ENCODE results near the gene ACOX1.

Gene ACOX1

GRCh38 chr17:75904749-75905521, 74.0 kb downstream of the ACOX1 start, which contains the start of gene MRPL38:
Gene MRPL38 (minus strand): TSS chr17:75904884. CDS start chr17:75904875, 9 bp downstream.
- POLR2A ChIA-PET: interaction anchor here (1.1 kb wide), 1 partner anchor 101 kb away, joined by 3 read pairs; no protein-coding TSS in a partner anchor
- peaks cover 0 to 31% (median 22%) of the 10 kb centered on the region in 4 experiments for H3K4me1 ChIP-seq (ENCODE audit: control extremely low read depth in 1 of 4, control insufficient read depth in 4 of 4, insufficient read depth in 4 of 4, low read length in 3 of 4)
- no peaks in the 10 kb centered on the region for H3K9me3 ChIP-seq (ENCODE audit: control extremely low read depth in 1 of 5, control insufficient read depth in 4 of 5, insufficient read depth in 2 of 5, low read depth in 1 of 5, low read length in 4 of 5)
- peaks cover 2 to 29% (median 15%) of the 10 kb centered on the region in 4 experiments for H3K36me3 ChIP-seq (ENCODE audit: control insufficient read depth in 4 of 4, insufficient read depth in 4 of 4, low read length in 3 of 4)
- peak; percentile 95 to 98 (median 97) for DNase-seq
- no peaks in the 10 kb centered on the region for H3K27me3 ChIP-seq (replicated peaks in 2 of 5; ENCODE audit: control insufficient read depth in 4 of 5, insufficient read depth in 5 of 5, low read length in 4 of 5)
- peak within 1 kb of the TSS; percentile 71 to 91 (median 87) for H3K4me3 ChIP-seq (ENCODE audit: control insufficient read depth in 1 of 7, extremely low read depth in 1 of 7, insufficient read depth in 4 of 7, low read depth in 2 of 7, low read length in 6 of 7)
- WGBS (ENCODE audit: insufficient coverage): 1% methylated on average over 50 of the region's 69 CpGs
- peak within 1 kb of the TSS; percentile 77 to 80 for H3K27ac ChIP-seq (ENCODE audit: insufficient read depth in 1 of 2, low read depth in 1 of 2, low read length in 2 of 2, poor library complexity in 1 of 2, severe bottlenecking in 2 of 2)
- CTCF ChIA-PET: interaction anchor here (0.6 to 4.2 kb wide), 19 partner anchors 9 to 109 kb away, joined by 3 to 47 read pairs (median 4); partner anchors contain the start of genes CDK3, TRIM47 and TRIM65

GRCh38 chr17:75902406-75902805, 76.6 kb downstream of the ACOX1 start:
- Histone ChIP-seq H3K36me3 (ENCODE audit: control insufficient read depth in 4 of 4, insufficient read depth in 4 of 4, low read length in 3 of 4) (peaks cover 4 to 50% (median 38%) of the 10 kb centered on the region in 4 experiments), H3K27me3 (replicated peaks in 2 of 5; ENCODE audit: control insufficient read depth in 4 of 5, insufficient read depth in 5 of 5, low read length in 4 of 5) (no peaks in the 10 kb centered on the region), H3K9me3 (ENCODE audit: control extremely low read depth in 1 of 5, control insufficient read depth in 4 of 5, insufficient read depth in 2 of 5, low read depth in 1 of 5, low read length in 4 of 5) (no peaks in the 10 kb centered on the region), H3K27ac (ENCODE audit: insufficient read depth in 1 of 2, low read depth in 1 of 2, low read length in 2 of 2, poor library complexity in 1 of 2, severe bottlenecking in 2 of 2) (no peak overlapping the region), H3K4me1 (ENCODE audit: control extremely low read depth in 1 of 4, control insufficient read depth in 4 of 4, insufficient read depth in 4 of 4, low read length in 3 of 4) (peaks cover 0 to 25% (median 18%) of the 10 kb centered on the region in 4 experiments), H3K4me3 (ENCODE audit: control insufficient read depth in 1 of 7, extremely low read depth in 1 of 7, insufficient read depth in 4 of 7, low read depth in 2 of 7, low read length in 6 of 7) (no peak overlapping the region)
- CTCF ChIA-PET: interaction anchor here (1.2 to 1.7 kb wide), 3 partner anchors 23 to 137 kb away, joined by 3 read pairs; partner anchors contain the start of gene GALK1
- no peak for DNase-seq
- POLR2A ChIA-PET: no interaction called here
- 97% methylated on average over 6 of the region's 6 CpGs for WGBS (ENCODE audit: insufficient coverage)

- H3K36me3 ChIP-seq (ENCODE audit: control insufficient read depth in 4 of 4, insufficient read depth in 4 of 4, low read length in 3 of 4): peaks cover 4 to 50% (median 38%) of the 10 kb centered on the region in 4 experiments
- POLR2A ChIA-PET: no interaction called here
Measured at GRCh38 chr17:75901727-75902126, 77.2 kb downstream of the ACOX1 start.

GRCh38 chr17:75900691-75901533, 78.1 kb downstream of the ACOX1 start:
- H3K9me3 ChIP-seq (ENCODE audit: control extremely low read depth in 1 of 5, control insufficient read depth in 4 of 5, insufficient read depth in 2 of 5, low read depth in 1 of 5, low read length in 4 of 5): no peaks in the 10 kb centered on the region
- peak overlapping the region in 1 of 2 experiments; percentile 15 for H3K27ac ChIP-seq (ENCODE audit: insufficient read depth in 1 of 2, low read depth in 1 of 2, low read length in 2 of 2, poor library complexity in 1 of 2, severe bottlenecking in 2 of 2)
- POLR2A ChIA-PET: no interaction called here
- no peak for DNase-seq
- peaks cover 4 to 50% (median 38%) of the 10 kb centered on the region in 4 experiments for H3K36me3 ChIP-seq (ENCODE audit: control insufficient read depth in 4 of 4, insufficient read depth in 4 of 4, low read length in 3 of 4)
- CTCF ChIA-PET: interaction anchor here (0.7 to 1.7 kb wide), 4 partner anchors 16 to 136 kb away, joined by 3 to 5 read pairs (median 3); partner anchors contain the start of genes GALK1 and WBP2
- no peak overlapping the region for H3K4me3 ChIP-seq (ENCODE audit: control insufficient read depth in 1 of 7, extremely low read depth in 1 of 7, insufficient read depth in 4 of 7, low read depth in 2 of 7, low read length in 6 of 7)
- 98% methylated on average over 10 of the region's 13 CpGs for WGBS (ENCODE audit: insufficient coverage)
- peaks cover 0 to 27% (median 20%) of the 10 kb centered on the region in 4 experiments for H3K4me1 ChIP-seq (ENCODE audit: control extremely low read depth in 1 of 4, control insufficient read depth in 4 of 4, insufficient read depth in 4 of 4, low read length in 3 of 4)
- H3K27me3 ChIP-seq (replicated peaks in 2 of 5; ENCODE audit: control insufficient read depth in 4 of 5, insufficient read depth in 5 of 5, low read length in 4 of 5): no peaks in the 10 kb centered on the region

More at GRCh38 chr17:75901727-75902126, 77.2 kb downstream of the ACOX1 start:
- WGBS (ENCODE audit: insufficient coverage): 100% methylated on average over 12 of the region's 18 CpGs
- CTCF ChIA-PET: interaction anchor here (1.2 to 1.7 kb wide), 2 partner anchors 22 to 136 kb away, joined by 3 read pairs; partner anchors contain the start of gene GALK1
- H3K4me3 ChIP-seq (ENCODE audit: control insufficient read depth in 1 of 7, extremely low read depth in 1 of 7, insufficient read depth in 4 of 7, low read depth in 2 of 7, low read length in 6 of 7): no peak overlapping the region
- no peaks in the 10 kb centered on the region for H3K27me3 ChIP-seq (replicated peaks in 2 of 5; ENCODE audit: control insufficient read depth in 4 of 5, insufficient read depth in 5 of 5, low read length in 4 of 5)
- H3K4me1 ChIP-seq (ENCODE audit: control extremely low read depth in 1 of 4, control insufficient read depth in 4 of 4, insufficient read depth in 4 of 4, low read length in 3 of 4): peaks cover 0 to 30% (median 23%) of the 10 kb centered on the region in 4 experiments
- H3K9me3 ChIP-seq (ENCODE audit: control extremely low read depth in 1 of 5, control insufficient read depth in 4 of 5, insufficient read depth in 2 of 5, low read depth in 1 of 5, low read length in 4 of 5): no peaks in the 10 kb centered on the region
- no peak overlapping the region for H3K27ac ChIP-seq (ENCODE audit: insufficient read depth in 1 of 2, low read depth in 1 of 2, low read length in 2 of 2, poor library complexity in 1 of 2, severe bottlenecking in 2 of 2)
- DNase-seq: no peak

GRCh38 chr17:75899767-75900468, 79.0 kb downstream of the ACOX1 start:
- no peak for DNase-seq
- H3K27ac ChIP-seq (ENCODE audit: insufficient read depth in 1 of 2, low read depth in 1 of 2, low read length in 2 of 2, poor library complexity in 1 of 2, severe bottlenecking in 2 of 2): no peak overlapping the region
- WGBS (ENCODE audit: insufficient coverage): over 99% methylated on average over 13 of the region's 23 CpGs
- no peaks in the 10 kb centered on the region for H3K27me3 ChIP-seq (replicated peaks in 2 of 5; ENCODE audit: control insufficient read depth in 4 of 5, insufficient read depth in 5 of 5, low read length in 4 of 5)
- H3K4me1 ChIP-seq (ENCODE audit: control extremely low read depth in 1 of 4, control insufficient read depth in 4 of 4, insufficient read depth in 4 of 4, low read length in 3 of 4): peaks cover 2 to 28% (median 26%) of the 10 kb centered on the region in 4 experiments
- CTCF ChIA-PET: interaction anchor here (0.7 to 15.2 kb wide), 4 partner anchors 15 to 110 kb away, joined by 3 to 173 read pairs (median 4); partner anchors contain the start of genes TRIM47 and WBP2
- no peak overlapping the region for H3K4me3 ChIP-seq (ENCODE audit: control insufficient read depth in 1 of 7, extremely low read depth in 1 of 7, insufficient read depth in 4 of 7, low read depth in 2 of 7, low read length in 6 of 7)
- no peaks in the 10 kb centered on the region for H3K9me3 ChIP-seq (ENCODE audit: control extremely low read depth in 1 of 5, control insufficient read depth in 4 of 5, insufficient read depth in 2 of 5, low read depth in 1 of 5, low read length in 4 of 5)
- POLR2A ChIA-PET: no interaction called here
- H3K36me3 ChIP-seq (ENCODE audit: control insufficient read depth in 4 of 4, insufficient read depth in 4 of 4, low read length in 3 of 4): peaks cover 4 to 50% (median 38%) of the 10 kb centered on the region in 4 experiments

DNA sequence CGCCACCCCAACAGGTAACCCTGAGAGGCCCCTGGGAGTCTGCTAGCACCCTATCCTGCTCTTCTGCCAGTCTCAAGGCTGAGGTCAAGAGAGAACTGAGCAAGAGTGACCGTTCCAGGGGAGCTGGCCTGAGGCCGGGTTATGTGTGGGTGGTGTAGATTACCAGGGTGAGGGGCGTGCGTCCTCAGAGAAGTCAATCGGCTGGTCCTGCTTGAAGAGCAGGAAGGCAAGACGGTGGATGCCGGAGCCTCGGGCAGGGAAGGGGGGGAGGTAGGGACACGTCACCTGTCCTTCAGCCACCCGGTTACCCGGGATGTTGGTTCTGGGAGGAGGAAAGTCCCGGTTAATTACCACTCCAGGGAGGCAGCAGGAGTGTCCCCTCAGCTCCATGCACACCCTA, 79.6 kb downstream of the ACOX1 start:
- H3K4me1 ChIP-seq (ENCODE audit: control extremely low read depth in 1 of 4, control insufficient read depth in 4 of 4, insufficient read depth in 4 of 4, low read length in 3 of 4): peaks cover 2 to 31% (median 29%) of the 10 kb centered on the region in 4 experiments
- WGBS (ENCODE audit: insufficient coverage): 98% methylated on average over 11 of the region's 13 CpGs
- H3K27ac ChIP-seq (ENCODE audit: insufficient read depth in 1 of 2, low read depth in 1 of 2, low read length in 2 of 2, poor library complexity in 1 of 2, severe bottlenecking in 2 of 2): peak overlapping the region in 1 of 2 experiments; percentile 49
- POLR2A ChIA-PET: no interaction called here
- CTCF ChIA-PET: interaction anchor here (1.3 to 15.2 kb wide), 3 partner anchors 14 to 23 kb away, joined by 3 to 173 read pairs (median 5); partner anchors contain the start of gene TRIM47
- H3K27me3 ChIP-seq (replicated peaks in 2 of 5; ENCODE audit: control insufficient read depth in 4 of 5, insufficient read depth in 5 of 5, low read length in 4 of 5): no peaks in the 10 kb centered on the region
- no peaks in the 10 kb centered on the region for H3K9me3 ChIP-seq (ENCODE audit: control extremely low read depth in 1 of 5, control insufficient read depth in 4 of 5, insufficient read depth in 2 of 5, low read depth in 1 of 5, low read length in 4 of 5)
- H3K36me3 ChIP-seq (ENCODE audit: control insufficient read depth in 4 of 4, insufficient read depth in 4 of 4, low read length in 3 of 4): peaks cover 4 to 50% (median 38%) of the 10 kb centered on the region in 4 experiments
- H3K4me3 ChIP-seq (ENCODE audit: control insufficient read depth in 1 of 7, extremely low read depth in 1 of 7, insufficient read depth in 4 of 7, low read depth in 2 of 7, low read length in 6 of 7): no peak overlapping the region
- no peak for DNase-seq

Measured in common myeloid progenitor, CD34-positive (primary cell).